Measurements from ENCODE around the gene DNMT3B.

The DNMT3B gene

GRCh38 chr20:32811886-32812285 is 49.7 kb downstream of the DNMT3B start:
- ATAC-seq, result no peak
- TF ChIP-seq ARNTL (CRISPR knock-in tag; IDR thresholded peaks at IDR 0.05; ENCODE audit: borderline replicate concordance, low read depth), result no peak
- no peak for TF ChIP-seq CREB5 (CRISPR knock-in tag; IDR thresholded peaks at IDR 0.05; ENCODE audit: low read depth)
- no peak for TF ChIP-seq PPARA (CRISPR knock-in tag; IDR thresholded peaks at IDR 0.05; ENCODE audit: borderline replicate concordance)
- TF ChIP-seq, protein P1, sequence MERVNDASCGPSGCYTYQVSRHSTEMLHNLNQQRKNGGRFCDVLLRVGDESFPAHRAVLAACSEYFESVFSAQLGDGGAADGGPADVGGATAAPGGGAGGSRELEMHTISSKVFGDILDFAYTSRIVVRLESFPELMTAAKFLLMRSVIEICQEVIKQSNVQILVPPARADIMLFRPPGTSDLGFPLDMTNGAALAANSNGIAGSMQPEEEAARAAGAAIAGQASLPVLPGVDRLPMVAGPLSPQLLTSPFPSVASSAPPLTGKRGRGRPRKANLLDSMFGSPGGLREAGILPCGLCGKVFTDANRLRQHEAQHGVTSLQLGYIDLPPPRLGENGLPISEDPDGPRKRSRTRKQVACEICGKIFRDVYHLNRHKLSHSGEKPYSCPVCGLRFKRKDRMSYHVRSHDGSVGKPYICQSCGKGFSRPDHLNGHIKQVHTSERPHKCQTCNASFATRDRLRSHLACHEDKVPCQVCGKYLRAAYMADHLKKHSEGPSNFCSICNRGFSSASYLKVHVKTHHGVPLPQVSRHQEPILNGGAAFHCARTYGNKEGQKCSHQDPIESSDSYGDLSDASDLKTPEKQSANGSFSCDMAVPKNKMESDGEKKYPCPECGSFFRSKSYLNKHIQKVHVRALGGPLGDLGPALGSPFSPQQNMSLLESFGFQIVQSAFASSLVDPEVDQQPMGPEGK (CRISPR knock-in tag; IDR thresholded peaks at IDR 0.05; ENCODE audit: borderline replicate concordance), result no peak
- no peak for TF ChIP-seq CSDC2 (CRISPR knock-in tag; IDR thresholded peaks at IDR 0.05)
- no peak for TF ChIP-seq ESRRG (CRISPR knock-in tag; IDR thresholded peaks at IDR 0.05)
- no peak for TF ChIP-seq ZC3H10 (CRISPR knock-in tag; IDR thresholded peaks at IDR 0.05)
- TF ChIP-seq, protein P2, sequence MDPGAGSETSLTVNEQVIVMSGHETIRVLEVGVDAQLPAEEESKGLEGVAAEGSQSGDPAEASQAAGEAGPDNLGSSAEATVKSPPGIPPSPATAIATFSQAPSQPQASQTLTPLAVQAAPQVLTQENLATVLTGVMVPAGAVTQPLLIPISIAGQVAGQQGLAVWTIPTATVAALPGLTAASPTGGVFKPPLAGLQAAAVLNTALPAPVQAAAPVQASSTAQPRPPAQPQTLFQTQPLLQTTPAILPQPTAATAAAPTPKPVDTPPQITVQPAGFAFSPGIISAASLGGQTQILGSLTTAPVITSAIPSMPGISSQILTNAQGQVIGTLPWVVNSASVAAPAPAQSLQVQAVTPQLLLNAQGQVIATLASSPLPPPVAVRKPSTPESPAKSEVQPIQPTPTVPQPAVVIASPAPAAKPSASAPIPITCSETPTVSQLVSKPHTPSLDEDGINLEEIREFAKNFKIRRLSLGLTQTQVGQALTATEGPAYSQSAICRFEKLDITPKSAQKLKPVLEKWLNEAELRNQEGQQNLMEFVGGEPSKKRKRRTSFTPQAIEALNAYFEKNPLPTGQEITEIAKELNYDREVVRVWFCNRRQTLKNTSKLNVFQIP (CRISPR knock-in tag; IDR thresholded peaks at IDR 0.05; ENCODE audit: borderline replicate concordance, low read depth), result no peak
- TF ChIP-seq GLIS3 (CRISPR knock-in tag; IDR thresholded peaks at IDR 0.05), result no peak
- TF ChIP-seq ZFP30 (CRISPR knock-in tag; IDR thresholded peaks at IDR 0.05), result no peak
- no peak for TF ChIP-seq ZNF70 (CRISPR knock-in tag; IDR thresholded peaks at IDR 0.05)
- no peak for TF ChIP-seq ISL1 (CRISPR knock-in tag; IDR thresholded peaks at IDR 0.05)
- TF ChIP-seq TSHZ2 (CRISPR knock-in tag; IDR thresholded peaks at IDR 0.05), result no peak
- no peak for TF ChIP-seq ZFP3 (CRISPR knock-in tag; IDR thresholded peaks at IDR 0.05)
- no peak for TF ChIP-seq TOX (CRISPR knock-in tag; IDR thresholded peaks at IDR 0.05; ENCODE audit: borderline replicate concordance)

DNA sequence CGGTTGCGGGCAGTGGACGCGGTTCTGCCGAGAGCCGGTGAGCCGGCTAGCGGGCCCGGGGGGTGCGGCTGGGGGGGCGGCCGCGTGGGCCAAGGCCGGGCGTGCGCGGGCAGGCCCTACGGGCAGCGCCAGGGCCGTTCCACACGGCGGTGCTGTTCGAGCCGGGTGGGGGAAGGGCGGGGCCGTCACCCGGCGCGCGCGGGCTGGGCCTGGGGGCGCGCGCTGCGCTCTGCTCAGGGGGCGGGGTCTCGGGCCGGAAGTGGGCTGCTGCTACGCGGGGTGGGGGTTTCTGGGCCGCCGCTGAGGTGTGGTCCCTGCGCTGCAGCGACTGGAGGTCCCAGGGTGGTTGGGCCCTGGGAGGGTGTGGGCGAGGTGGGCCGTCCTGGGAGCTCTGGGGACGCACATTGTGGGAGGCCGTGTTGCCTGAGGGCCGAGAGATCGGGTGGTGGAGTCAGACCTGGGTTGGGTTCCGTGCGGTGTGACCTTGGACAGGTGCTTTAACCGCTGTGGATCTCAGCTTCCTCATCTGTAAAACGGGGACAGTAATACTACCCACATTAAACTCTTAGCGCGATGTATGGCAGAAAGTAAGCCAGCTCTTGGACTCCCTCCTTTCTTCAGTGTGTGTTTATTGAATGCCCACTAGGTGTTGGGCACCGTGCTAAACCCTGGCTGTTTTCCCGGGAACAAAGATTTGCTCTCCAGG is 58.0 kb downstream of the DNMT3B start:
- peak; percentile 83 for ATAC-seq
- no peak for TF ChIP-seq CSDC2 (CRISPR knock-in tag; IDR thresholded peaks at IDR 0.05)
- TF ChIP-seq, protein P1 (CRISPR knock-in tag; IDR thresholded peaks at IDR 0.05; ENCODE audit: borderline replicate concordance), result 0 out of 2 replicates have a peak, but pooled peaks have one; percentile 39

- no peak for TF ChIP-seq ZC3H10 (CRISPR knock-in tag; IDR thresholded peaks at IDR 0.05)
- TF ChIP-seq ZNF70 (CRISPR knock-in tag; IDR thresholded peaks at IDR 0.05), result peak; percentile 86; the same call in 1 of the 2 replicates
- no peak; the same call in 2 of the 3 replicates for ATAC-seq
These were observed 58.7 kb downstream of the DNMT3B start for GRCh38 chr20:32820698-32821377.

DNA sequence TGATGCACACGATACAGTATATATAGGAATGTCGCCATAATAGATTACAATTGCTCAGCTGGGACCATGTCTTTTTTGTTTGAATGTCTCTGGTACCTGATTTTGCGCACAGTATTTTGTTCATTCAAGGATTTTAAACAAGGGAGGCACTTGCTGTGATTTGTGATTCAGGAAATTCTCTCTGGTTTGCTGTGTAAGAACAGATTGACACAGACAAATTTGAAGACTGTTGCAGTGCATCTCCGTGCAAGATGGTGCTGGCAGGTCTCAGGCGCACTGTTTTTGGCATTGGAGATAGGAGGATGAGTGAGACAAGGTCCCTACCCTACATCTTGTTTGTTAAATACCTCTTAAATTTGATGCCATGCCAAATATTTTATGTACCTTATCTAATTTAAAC is 60.0 kb downstream of the DNMT3B start:
- ATAC-seq, result no peak
- TF ChIP-seq OSR1 (CRISPR knock-in tag; IDR thresholded peaks at IDR 0.05) (no peak), RARB (CRISPR knock-in tag; IDR thresholded peaks at IDR 0.05) (no peak), ZFP3 (CRISPR knock-in tag; IDR thresholded peaks at IDR 0.05) (no peak), TCF4 (CRISPR knock-in tag; IDR thresholded peaks at IDR 0.05; ENCODE audit: borderline replicate concordance) (no peak), TSHZ2 (CRISPR knock-in tag; IDR thresholded peaks at IDR 0.05) (no peak)
- TF ChIP-seq, protein P1 (CRISPR knock-in tag; IDR thresholded peaks at IDR 0.05; ENCODE audit: borderline replicate concordance), result no peak
